Nephron (organoid): Measurements from ENCODE around the gene UTP4.

Experiments
- H3K27ac Mint-ChIP-seq, 3 experiments: 2 replicates each; pipeline ENCODE4 v1.8.0; 2020; ENCODE audit warnings: mixed read lengths in 3 of 3, mild to moderate bottlenecking in 2 of 3, moderate library complexity in 1 of 3
- H3K27me3 Mint-ChIP-seq: 2 replicates; pipeline ENCODE4 v1.8.0; 2021; ENCODE audit warnings: low read depth, mild to moderate bottlenecking, moderate library complexity, mixed read lengths
- H3K36me3 Mint-ChIP-seq: 2 replicates; pipeline ENCODE4 v1.8.0; 2020; ENCODE audit warnings: low read depth, mixed read lengths
- H3K4me1 Mint-ChIP-seq: 2 replicates; pipeline ENCODE4 v1.8.0; 2020; ENCODE audit warnings: mixed read lengths
- H3K4me3 Mint-ChIP-seq, 3 experiments: 2 replicates each; pipeline ENCODE4 v1.8.0; 2020; ENCODE audit warnings: mild to moderate bottlenecking in 3 of 3, mixed read lengths in 3 of 3, moderate library complexity in 2 of 3
- H3K9me3 Mint-ChIP-seq: 2 replicates; pipeline ENCODE4 v1.8.0; 2020; ENCODE audit warnings: mixed read lengths
- TF ChIP-seq, protein P1 (sequence below), 3 experiments: fragments of 200-600 bp; sonication (generic); IDR thresholded peaks; one replicate each; pipeline ENCODE4 v1.5.0; 2021; ENCODE audit warnings: antibody characterized with exemption in 3 of 3; ENCODE audit not compliant: unreplicated experiment in 3 of 3

Gene UTP4

DNA sequence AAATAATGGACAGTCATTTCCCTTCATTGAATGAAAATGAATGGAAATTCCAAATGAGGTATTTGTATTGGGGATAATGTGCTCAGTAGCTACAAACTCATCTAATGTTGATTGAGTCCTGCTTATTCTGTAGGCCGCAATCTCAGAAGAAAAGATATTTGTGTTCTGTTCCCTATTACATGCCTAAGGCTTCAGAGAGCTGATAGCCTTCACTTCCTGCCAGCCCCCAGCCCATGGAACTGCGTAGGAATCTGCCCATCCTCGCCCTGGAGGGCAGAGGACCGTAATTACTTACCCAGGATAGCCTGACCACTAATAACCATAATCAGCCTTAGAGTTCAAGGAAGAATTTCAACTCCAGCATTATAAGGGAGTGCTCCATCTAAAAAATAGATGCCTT is 36.6 kb downstream of the UTP4 start:
- no peak overlapping the region for H3K4me3 Mint-ChIP-seq
- no peaks in the 10 kb centered on the region for H3K27me3 Mint-ChIP-seq
- no peaks in the 10 kb centered on the region for H3K9me3 Mint-ChIP-seq
- H3K36me3 Mint-ChIP-seq: peaks cover 58% of the 10 kb centered on the region
- H3K27ac Mint-ChIP-seq: no peak overlapping the region
- peaks cover 33% of the 10 kb centered on the region for H3K4me1 Mint-ChIP-seq
- TF ChIP-seq, protein P1, sequence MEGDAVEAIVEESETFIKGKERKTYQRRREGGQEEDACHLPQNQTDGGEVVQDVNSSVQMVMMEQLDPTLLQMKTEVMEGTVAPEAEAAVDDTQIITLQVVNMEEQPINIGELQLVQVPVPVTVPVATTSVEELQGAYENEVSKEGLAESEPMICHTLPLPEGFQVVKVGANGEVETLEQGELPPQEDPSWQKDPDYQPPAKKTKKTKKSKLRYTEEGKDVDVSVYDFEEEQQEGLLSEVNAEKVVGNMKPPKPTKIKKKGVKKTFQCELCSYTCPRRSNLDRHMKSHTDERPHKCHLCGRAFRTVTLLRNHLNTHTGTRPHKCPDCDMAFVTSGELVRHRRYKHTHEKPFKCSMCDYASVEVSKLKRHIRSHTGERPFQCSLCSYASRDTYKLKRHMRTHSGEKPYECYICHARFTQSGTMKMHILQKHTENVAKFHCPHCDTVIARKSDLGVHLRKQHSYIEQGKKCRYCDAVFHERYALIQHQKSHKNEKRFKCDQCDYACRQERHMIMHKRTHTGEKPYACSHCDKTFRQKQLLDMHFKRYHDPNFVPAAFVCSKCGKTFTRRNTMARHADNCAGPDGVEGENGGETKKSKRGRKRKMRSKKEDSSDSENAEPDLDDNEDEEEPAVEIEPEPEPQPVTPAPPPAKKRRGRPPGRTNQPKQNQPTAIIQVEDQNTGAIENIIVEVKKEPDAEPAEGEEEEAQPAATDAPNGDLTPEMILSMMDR (IDR thresholded peaks at IDR 0.05; ENCODE audit: unreplicated experiment in 3 of 3): no peak

DNA sequence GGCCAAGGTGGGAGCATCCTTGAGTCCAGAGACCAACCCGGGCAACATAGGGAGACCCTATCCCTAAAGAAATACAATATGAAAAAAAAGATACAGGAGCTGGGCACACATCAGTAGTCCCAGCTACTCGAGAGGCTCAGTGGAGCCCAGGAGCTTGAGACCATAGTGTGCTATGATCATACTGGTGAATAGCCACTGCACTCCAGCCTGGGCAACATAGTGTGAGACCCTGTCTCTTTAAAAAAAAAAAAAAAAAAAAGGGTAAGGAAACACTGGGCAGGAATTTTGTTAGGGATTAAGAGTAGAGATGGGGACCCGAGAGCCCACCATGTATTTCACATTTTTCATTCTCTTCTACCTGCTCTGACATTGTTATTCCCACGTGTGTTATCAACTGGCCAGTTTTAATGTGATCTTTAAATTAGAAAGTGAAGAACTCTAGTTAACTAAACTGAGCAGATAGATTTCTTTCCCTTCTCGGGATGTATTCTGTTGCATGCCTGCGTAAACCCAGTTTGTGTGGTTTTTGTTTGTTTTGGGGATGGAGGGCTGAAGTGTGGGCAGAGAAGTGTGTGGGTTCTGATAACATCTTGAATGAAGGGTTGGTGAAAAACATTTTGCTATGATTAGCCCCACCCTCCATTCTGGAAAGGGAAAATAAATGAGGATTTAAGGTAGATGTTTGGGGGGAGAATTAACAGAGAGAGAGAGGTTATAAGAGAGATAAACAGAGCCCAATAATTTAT is 37.3 kb downstream of the UTP4 start:
- TF ChIP-seq, protein P1 (IDR thresholded peaks at IDR 0.05; ENCODE audit: unreplicated experiment in 3 of 3): no peak
- Mint-ChIP-seq H3K27me3 (no peaks in the 10 kb centered on the region), H3K27ac (peak overlapping the region; percentile 81 to 99 (median 90)), H3K9me3 (no peaks in the 10 kb centered on the region), H3K4me1 (peaks cover 33% of the 10 kb centered on the region), H3K36me3 (peaks cover 53% of the 10 kb centered on the region), H3K4me3 (no peak overlapping the region)

DNA sequence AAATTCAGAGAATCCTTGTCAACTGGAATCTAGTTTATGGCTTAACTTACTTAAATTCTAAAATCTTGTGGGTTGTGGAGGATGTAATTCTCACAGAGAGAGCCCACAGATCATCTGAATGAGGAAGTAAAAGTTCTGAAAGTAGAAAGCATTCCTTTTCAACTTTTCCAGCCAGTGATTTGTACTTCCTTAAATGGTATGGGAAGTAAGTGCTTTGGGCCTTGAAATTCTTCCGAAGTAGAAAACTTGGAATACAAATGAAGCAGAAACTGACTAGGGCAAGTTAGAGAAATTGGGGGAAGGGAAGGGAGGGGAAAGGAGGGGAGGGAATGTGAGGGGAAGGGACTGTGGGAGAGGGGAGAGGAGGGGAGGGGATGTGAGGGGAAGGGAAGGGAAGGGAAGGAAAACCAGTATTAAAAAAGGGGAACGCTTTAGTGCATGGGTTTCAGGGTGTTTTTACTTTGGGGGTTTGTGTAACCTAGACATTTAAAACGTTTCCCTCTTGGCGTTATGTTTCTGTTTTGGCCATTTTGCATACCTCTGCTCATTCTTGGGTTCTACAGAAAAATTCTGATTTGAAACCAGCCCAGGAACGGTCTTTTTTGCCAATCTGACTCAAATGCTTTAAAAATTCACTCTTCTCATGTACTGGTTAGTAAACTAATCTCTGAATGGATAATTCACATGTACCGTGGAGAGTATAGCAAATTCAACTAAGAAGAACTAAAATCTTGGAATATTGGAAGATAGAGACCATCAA is 39.1 kb downstream of the UTP4 start:
- Mint-ChIP-seq H3K9me3 (no peaks in the 10 kb centered on the region), H3K27ac (peak overlapping the region; percentile 90 to 99 (median 97)), H3K27me3 (no peaks in the 10 kb centered on the region), H3K4me3 (no peak overlapping the region), H3K4me1 (peaks cover 29% of the 10 kb centered on the region), H3K36me3 (peaks cover 39% of the 10 kb centered on the region)
- TF ChIP-seq, protein P1 (IDR thresholded peaks at IDR 0.05; ENCODE audit: unreplicated experiment in 3 of 3): no peak

DNA sequence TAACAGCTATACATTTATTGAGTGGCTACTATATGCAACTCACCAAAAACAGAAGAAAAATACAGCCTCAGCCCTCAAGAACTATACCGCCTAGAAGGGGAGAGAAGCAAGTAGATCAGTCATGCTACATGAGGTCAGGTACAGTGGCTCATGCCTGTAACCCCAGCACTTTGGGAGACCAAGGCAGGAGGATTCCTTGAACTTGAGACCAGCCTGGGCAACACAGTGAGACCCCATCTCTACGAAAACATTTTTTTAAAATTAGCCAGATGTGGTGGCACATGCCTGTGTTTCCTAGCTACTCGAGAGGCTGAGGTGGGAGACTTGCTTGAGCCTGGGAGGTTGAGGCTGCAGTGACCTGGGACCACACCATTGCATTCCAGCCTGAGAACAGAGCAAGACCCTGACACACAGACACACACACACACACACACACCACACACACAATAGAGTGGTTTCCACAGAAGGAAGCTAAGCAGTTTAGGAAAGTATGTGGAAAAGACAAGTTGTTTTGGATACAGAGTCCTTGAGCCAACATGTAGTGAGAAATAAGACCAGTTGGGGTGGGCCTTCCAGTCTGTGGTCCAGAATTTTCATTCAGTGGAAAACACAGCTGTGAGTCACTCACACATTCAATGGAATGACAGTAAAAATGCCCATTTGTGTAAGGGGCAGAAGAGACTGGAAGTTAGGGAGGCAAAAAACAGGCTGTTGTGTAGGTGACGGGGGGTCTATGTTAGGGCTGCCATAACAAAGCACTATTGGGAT is 43.8 kb downstream of the UTP4 start:
- no peak overlapping the region for H3K4me3 Mint-ChIP-seq
- H3K27me3 Mint-ChIP-seq: no peaks in the 10 kb centered on the region
- H3K4me1 Mint-ChIP-seq: peaks cover 31% of the 10 kb centered on the region
- peaks cover 13% of the 10 kb centered on the region for H3K36me3 Mint-ChIP-seq
- no peaks in the 10 kb centered on the region for H3K9me3 Mint-ChIP-seq
- peak overlapping the region; percentile 42 to 91 (median 84) for H3K27ac Mint-ChIP-seq
- TF ChIP-seq, protein P1 (IDR thresholded peaks at IDR 0.05; ENCODE audit: unreplicated experiment in 3 of 3): no peak

DNA sequence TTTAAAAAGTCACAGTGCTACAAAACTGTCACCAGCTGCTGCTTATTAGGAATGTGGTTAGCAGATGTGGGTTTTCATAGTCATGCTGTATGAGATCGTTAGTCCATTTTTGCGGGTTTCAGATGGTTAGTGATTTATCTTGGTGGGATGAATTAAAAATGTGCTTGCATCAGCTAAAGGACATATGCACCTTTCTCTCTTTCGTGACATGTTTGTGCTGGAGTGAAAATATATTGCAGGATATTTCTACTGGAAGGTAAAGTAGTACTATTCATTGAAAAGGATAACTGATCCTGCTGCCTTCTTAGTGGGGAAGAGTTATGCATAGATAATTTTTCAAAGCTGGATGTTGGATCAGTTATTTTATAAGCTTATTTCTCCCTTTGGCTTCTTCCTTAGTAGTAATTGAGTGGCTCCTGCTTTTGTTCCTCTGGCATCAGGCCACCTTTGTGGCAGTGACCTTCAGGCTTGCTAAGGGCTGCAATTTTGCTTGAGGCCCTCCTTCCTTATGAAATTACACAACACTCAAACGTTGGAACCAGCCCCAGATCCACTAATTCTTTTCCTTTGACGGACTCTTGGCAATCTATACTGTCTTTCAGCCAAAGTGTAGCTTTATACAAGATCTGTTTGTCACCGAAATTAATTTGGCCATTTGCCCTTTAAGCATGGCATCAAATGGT is 47.0 kb downstream of the UTP4 start:
- Mint-ChIP-seq H3K4me3 (peak overlapping the region in 2 of 3 experiments; percentile 27 to 37), H3K4me1 (peaks cover 33% of the 10 kb centered on the region), H3K9me3 (no peaks in the 10 kb centered on the region), H3K36me3 (peaks cover 5% of the 10 kb centered on the region), H3K27ac (peak overlapping the region; percentile 92 to 93 (median 92)), H3K27me3 (no peaks in the 10 kb centered on the region)
- TF ChIP-seq, protein P1 (IDR thresholded peaks at IDR 0.05; ENCODE audit: unreplicated experiment in 3 of 3): no peak
